Measurements from ENCODE around the gene CUTA. TPM values are rescaled to one million over a fixed set of nuclear protein-coding genes. Genes with fewer than 3 reads are reported as not detected.

The CUTA gene, protein sequence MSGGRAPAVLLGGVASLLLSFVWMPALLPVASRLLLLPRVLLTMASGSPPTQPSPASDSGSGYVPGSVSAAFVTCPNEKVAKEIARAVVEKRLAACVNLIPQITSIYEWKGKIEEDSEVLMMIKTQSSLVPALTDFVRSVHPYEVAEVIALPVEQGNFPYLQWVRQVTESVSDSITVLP
- total RNA-seq: 145 and 158 TPM in 2 replicates

DNA sequence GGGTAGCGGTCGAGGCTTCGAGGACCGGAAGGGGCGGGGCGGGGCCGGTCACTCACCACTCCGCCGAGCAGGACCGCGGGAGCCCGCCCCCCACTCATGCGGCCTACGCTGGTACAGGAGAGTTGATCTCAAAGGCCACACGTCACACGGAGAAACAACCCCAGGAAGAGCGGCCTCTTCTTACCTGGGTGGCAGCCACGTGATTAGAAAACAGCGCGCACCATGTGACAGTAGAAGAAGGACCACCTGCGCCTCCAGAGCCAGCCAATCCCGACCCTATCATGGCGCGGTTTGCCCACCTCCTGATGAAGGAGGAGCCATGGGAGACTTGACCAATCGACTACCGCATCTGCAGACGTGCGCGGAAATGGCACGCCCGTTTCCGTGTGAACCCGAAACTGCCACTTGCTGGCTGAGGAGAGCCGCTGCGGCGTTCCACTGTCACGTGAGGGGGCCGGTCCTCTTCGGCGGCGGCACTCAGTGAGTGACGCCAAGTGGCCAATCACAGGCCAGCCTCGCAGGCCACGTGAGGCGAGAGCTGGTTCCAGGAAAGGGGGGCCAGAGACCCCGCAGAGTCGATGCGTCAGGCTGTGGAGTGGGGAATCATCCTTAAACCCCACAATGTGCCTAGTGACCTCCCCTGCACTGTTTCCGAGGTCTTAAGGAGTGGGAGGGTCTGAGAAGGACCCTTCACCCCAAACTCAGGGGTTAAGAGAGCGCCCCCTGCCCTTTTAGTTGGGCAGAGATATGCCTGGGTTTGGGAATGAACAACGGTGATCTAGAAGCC, at the start of gene CUTA:
CUTA (minus strand) TSS at position 205 of the 787 bp plus-strand sequence; CDS start at position 98, 107 bp downstream.

DNA sequence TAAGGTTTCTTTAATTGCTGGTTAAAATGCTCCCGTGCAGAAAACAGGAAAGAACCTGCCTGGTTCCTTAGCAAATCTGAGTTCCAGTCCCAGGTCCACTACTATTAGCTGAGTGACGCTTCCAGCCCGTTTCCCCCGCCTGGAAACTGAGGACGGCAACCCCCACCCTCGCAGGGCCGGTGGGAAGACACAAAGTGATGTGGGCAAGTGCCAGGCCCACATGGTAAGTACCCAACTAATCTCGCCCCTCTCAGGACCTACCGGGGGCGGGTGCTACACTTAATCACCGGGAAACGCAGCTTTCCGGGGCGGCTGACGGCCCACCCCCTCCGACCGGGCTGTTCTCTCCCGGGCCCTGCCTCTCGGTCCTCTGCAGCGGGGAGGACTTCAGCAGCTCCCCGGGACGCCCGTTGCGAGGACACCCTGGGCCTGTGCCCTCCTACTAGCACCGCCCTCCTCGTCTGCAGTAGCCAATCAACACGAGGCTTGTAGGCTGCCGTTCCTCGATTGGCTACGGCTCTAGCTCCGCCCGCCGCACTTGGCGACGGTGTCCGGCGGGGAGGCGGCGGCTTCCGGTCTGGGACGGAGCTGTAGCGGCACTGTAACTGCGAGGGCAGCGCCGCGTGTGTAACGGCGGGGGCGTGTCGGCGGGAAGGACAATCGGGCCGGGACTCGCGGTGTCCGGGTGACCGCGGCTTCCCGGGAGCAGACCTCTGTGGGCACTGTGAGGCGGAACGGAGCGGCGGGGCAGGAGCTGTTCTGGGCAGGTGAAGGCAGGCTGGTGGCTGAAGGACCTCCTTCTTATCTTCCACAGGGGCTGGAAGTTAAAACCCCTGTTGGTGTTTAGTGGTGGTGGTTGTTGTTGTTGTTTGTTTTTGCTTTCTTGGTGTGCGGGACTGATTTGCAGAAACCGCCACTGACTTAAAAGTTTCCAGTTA, 36.4 kb upstream of the CUTA start, which contains the start of gene ZBTB9:
ZBTB9 (plus strand) TSS at position 568 of the 938 bp plus-strand sequence. CDS start 525 bp downstream, outside the sequence.

DNA sequence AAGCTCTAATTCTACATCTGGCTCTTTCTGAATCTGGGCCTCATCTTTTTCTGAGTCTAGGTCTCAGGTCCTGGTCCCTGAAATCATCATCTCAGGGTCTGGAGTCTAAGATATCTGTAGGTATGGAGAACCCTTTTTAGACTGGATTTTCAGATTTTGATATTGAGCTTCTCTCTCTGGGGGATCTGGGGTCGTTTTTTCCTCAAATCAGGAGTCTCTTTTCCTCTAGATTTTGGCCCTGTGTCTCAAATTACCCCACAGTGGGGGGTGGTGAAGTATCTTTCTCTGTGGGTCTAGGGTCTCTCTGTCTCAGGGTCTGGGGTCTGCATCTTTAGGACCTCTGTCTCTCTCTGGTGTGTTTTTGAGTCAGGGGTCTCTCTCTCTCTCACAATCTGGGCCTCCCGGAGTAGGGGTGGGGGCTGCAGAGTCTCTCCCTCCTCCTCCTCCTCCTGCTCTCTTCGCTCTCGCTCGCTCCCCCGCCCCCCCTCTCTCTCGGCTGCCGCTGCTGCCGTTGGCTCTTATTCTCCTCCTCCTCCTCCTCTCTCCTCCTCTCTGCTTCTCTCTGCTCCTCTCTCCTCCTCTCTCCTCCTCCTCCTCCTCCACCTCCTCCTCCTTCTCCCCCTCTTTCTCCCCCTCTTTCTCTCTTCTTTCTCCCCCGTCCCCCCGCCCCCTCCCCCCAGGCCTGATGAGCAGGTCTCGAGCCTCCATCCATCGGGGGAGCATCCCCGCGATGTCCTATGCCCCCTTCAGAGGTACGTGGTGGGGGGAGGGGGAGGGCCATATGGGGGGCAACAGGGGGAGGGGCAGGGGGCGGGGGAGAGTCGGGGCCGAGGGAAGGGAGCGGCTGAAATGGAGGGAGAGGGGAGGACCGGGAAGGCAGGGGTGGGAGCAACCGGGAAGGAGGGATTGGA, 1.9 kb upstream of the CUTA start, which contains the start of gene SYNGAP1:
SYNGAP1 (plus strand) TSS at position 486 of the 911 bp plus-strand sequence; CDS start at position 686, 200 bp downstream.

DNA sequence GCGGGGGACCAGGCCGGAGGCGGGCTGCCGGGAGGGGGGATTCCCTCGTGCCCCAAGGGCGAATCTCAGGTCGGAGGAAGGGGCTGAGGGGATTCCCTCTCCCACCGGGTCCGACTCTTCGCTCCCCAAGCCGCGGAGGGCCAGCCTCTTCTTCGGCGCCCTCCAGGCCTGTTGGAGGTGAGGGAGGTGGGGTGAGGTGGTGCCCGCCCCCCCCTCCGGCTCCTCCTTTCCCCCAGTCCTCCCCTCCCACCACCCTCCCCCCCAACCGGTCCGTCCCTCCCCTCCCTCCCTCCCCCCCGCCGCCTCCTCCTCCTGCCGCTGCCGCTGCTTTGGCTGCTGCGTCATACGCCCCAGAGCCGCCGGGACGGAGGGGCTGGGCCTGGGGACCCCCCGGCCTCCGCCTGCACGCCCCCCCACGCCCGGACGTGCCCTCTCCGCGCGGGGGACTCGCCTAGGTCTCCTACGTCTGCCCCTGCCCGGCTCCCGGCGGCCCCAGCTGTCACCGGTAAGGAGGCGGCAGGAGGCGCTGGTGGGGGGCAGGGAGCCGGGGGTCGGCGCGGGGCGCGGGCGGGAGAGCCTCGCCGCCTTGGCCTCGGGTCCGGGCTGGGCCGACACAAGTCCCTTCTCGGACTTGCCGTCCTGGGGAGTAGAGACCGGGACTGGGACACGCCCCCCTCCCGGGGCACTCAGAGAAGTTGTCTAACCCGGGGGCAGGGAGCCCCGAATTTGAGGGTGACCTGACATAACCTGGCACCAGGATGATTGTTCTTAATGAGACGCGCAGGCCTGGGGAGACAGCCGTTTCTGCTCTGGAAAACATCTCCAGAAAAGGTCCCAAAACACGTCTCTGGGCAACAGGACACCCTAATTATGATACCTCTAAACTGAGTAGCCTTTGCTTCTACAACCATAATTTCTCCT, 6.9 kb downstream of the CUTA start, which contains the start of gene PHF1:
PHF1 (plus strand) TSS at position 304 of the 921 bp plus-strand sequence. CDS start 1,250 bp downstream, outside the sequence.

DNA sequence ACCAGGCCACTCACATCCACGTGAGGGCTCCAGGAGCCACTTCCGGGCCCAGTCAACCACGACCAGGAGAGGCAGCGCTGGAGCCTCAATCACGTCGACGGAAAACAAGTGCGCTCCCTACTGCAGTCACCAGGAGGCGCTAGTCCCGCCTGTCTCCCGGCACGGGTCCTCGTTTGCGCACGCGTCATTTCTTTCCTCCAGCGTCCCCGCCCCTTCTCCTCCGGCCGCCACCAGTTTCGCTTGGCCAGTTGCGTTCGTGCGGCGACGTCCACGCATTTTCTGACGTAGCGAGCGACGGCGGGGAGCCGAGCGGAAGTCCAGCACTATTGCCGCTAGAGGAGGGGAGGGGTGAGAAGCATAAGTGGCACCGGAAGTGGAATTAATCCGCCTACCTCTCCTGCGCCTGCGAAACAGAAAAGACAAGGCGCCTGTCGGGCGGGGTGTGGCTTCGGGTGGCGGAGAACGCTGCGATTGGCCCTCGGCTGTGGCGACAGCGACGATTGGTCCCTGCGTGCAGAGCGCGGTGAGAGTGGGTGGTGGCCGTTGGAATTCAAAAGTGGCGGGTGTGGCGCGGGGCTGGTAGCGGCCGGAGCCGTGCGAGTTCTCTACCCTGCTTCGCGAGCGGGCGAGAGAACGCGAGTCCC, 26.5 kb downstream of the CUTA start, which contains the start of gene KIFC1:
KIFC1 (plus strand) TSS at position 546 of the 644 bp plus-strand sequence. CDS start 163 bp downstream, outside the sequence.

Other genes starting within 250 kb of the CUTA start
- gene COL11A2, start 225.6 kb downstream of the CUTA start, total RNA-seq: 0.14 and 0.46 TPM in 2 replicates
- gene RXRB, start 217.4 kb downstream of the CUTA start, total RNA-seq: 20.8 and 23.5 TPM in 2 replicates
- gene SLC39A7, start 217.2 kb downstream of the CUTA start, total RNA-seq: 169 and 203 TPM in 2 replicates
- gene HSD17B8, start 213.5 kb downstream of the CUTA start, total RNA-seq: 4.8 and 7.4 TPM in 2 replicates
- 26.2 and 38.6 TPM in 2 replicates for gene RING1, start 209.6 kb downstream of the CUTA start, total RNA-seq
- 36.6 and 36.8 TPM in 2 replicates for gene VPS52, start 146.2 kb downstream of the CUTA start, total RNA-seq
- gene RPS18, start 146.0 kb downstream of the CUTA start, total RNA-seq: 7,769 and 8,323 TPM in 2 replicates
- gene B3GALT4, start 141.0 kb downstream of the CUTA start, total RNA-seq: 7.1 and 8.8 TPM in 2 replicates
- gene WDR46, start 128.9 kb downstream of the CUTA start, total RNA-seq: 88.8 and 89.3 TPM in 2 replicates
- gene PFDN6, start 128.5 kb downstream of the CUTA start, total RNA-seq: 46.4 and 56.6 TPM in 2 replicates
- gene RGL2, start 119.2 kb downstream of the CUTA start, total RNA-seq: 11.4 and 17.9 TPM in 2 replicates
- gene TAPBP, start 104.0 kb downstream of the CUTA start, total RNA-seq: 44.2 and 51.1 TPM in 2 replicates
- gene ZBTB22, start 100.4 kb downstream of the CUTA start, total RNA-seq: 18.6 and 20.2 TPM in 2 replicates
- gene DAXX, start 95.1 kb downstream of the CUTA start, total RNA-seq: 48.2 and 53.4 TPM in 2 replicates
- gene KIFC1, start 26.3 kb downstream of the CUTA start, total RNA-seq: 1.3 and 1.4 TPM in 2 replicates
- 17.1 and 20.0 TPM in 2 replicates for gene PHF1, start 7.1 kb downstream of the CUTA start, total RNA-seq
- gene SYNGAP1, start 2.0 kb upstream of the CUTA start, total RNA-seq: 1.7 and 3.9 TPM in 2 replicates
- 2.8 and 4.1 TPM in 2 replicates for gene ZBTB9, start 36.5 kb upstream of the CUTA start, total RNA-seq
- gene BAK1, start 162.2 kb upstream of the CUTA start, total RNA-seq: 9.4 and 11.1 TPM in 2 replicates
- gene ITPR3, start 203.2 kb upstream of the CUTA start, total RNA-seq: 10.5 and 15.5 TPM in 2 replicates